NCI-H1048 (cell line): Measurements from ENCODE around the gene EIF1AD.
A peak's percentile ranks its signal among the peaks of the same experiment; 100 is the strongest.
"Not testable (repeated sequence)": the region's sequence is repeated elsewhere in the genome, so short reads cannot be mapped to it uniquely, and the experiment has no call there.

Experiments used
- DNase-seq: peaks from one replicate; lab custom pipeline; 2025; lab: John Stamatoyannopoulos, UW

EIF1AD gene

GRCh38 chr11:65968600-65969482, 33.1 kb downstream of the EIF1AD start:
- DNase-seq = no peak

- no peak for DNase-seq
Observed at GRCh38 chr11:65967329-65967934, 34.5 kb downstream of the EIF1AD start.

GRCh38 chr11:65965986-65966762, 35.8 kb downstream of the EIF1AD start:
- no peak for DNase-seq

- DNase-seq = no peak
Observed at GRCh38 chr11:65964906-65965305, 37.1 kb downstream of the EIF1AD start.

GRCh38 chr11:65962141-65962564, 39.8 kb downstream of the EIF1AD start:
- no peak for DNase-seq

GRCh38 chr11:65961267-65962140, 40.5 kb downstream of the EIF1AD start, which contains the start of gene SART1:
Gene SART1 (plus strand): TSS chr11:65961734. CDS start chr11:65961781, 47 bp downstream.
- peak; percentile 95 for DNase-seq

- no peak for DNase-seq
Observed at GRCh38 chr11:65960824-65961266, 41.1 kb downstream of the EIF1AD start.

- no peak for DNase-seq
Observed at GRCh38 chr11:65958774-65959420, 43.1 kb downstream of the EIF1AD start.

- no peak for DNase-seq
Observed at GRCh38 chr11:65958291-65958690, 43.7 kb downstream of the EIF1AD start.

GRCh38 chr11:65954771-65955170, 47.2 kb downstream of the EIF1AD start:
- DNase-seq = no peak

GRCh38 chr11:65953471-65953870, 48.5 kb downstream of the EIF1AD start:
- no peak for DNase-seq

- no peak for DNase-seq
Observed at GRCh38 chr11:65952052-65952521, 49.9 kb downstream of the EIF1AD start.

- not testable (repeated sequence) for DNase-seq
Observed at GRCh38 chr11:65951641-65952040, 50.3 kb downstream of the EIF1AD start.

GRCh38 chr11:65950711-65951110, 51.2 kb downstream of the EIF1AD start:
- not testable (repeated sequence) for DNase-seq

GRCh38 chr11:65947603-65948125, 54.3 kb downstream of the EIF1AD start:
- no peak for DNase-seq

GRCh38 chr11:65947133-65947532, 54.8 kb downstream of the EIF1AD start:
- DNase-seq = no peak

GRCh38 chr11:65946655-65947054, 55.3 kb downstream of the EIF1AD start:
- DNase-seq = no peak
